ENCODE measurements around the gene NEUROD1.

NEUROD1 gene

GRCh38 chr2:181642086-181642485 lies 38.2 kb downstream of the NEUROD1 start:
- no peak for DNase-seq (ENCODE audit: low spot score)

GRCh38 chr2:181639686-181640085 lies 40.6 kb downstream of the NEUROD1 start:
- DNase-seq (ENCODE audit: low spot score) = no peak

DNA sequence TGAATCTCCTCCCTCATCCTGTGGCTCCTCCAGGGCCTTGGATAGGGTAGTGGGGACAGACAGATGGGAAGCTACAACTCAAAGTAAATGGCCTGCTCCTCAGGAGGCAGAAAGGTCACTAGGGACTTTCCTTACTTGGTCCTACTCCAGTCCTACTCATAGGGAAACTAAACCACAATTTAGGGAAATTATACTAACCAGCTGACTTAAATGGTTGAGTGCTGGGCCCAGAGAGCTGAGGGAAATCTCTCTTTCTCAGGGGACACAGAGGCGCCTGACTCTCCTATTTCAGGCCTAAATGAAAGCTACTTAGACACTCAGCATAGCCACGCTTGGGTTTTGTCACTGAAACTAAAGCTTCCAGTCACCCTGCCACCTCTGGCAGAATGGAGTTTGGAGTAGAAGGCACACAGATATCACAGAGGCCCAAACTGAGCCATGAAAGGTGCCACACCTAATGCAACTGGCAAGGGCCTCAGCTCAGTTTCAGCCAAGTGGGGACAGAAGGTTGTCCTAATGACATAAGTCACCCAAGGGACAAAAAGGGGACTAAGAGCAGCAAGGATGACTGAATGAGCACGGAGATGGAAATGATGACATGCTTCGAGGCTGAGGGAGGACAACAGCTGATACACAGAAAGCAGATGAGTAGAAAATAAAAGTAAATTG lies 47.5 kb downstream of the NEUROD1 start:
- DNase-seq (ENCODE audit: low spot score) = no peak

DNA sequence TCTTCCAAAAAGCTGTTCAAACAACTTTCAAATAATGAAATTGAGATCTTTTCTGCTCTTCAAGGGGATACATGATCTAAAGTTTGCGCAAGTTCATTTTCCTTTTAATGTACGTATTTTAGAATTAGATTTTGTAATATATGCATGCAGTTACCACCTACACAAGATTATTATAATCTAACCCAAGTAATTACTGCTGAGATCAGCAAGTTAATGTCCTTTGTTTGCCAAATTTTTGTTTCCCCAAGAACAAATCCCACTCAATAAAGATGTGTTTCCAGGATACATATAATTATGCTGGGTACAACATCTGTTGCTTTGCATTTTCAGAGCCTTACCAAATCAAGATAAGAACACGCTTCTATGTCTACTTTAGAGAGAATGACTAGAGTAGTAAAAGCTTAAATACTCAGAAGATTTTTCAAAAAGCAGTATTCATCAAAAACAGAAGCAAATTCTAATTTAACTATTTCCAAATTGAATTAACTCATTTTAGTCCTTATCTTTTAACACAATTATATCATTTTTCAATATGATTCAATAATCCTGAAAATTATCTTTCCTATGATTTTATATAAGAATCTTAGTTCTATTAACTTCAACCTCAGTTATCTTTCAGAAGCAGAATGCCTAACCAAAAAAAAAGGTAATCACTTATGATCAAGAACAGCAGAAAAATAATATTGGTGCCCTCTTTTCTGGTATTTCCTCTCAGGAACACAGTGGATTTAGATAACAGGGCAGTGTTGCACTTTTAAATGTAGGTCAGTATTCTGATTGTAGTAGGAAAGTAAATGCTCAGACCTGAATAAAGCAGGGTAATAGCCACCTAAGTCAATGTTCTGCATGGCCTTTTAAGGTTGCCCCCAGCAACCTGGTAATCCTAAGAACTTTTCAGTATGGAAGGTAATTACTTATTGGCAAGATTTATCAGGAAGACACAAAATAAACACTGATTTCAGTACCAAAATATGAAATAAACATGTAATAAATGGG lies 51.4 kb downstream of the NEUROD1 start:
- DNase-seq (ENCODE audit: low spot score) = no peak

- DNase-seq (ENCODE audit: low spot score) = no peak
Measured at GRCh38 chr2:181627545-181627944, 52.8 kb downstream of the NEUROD1 start.

GRCh38 chr2:181626671-181627070 lies 53.6 kb downstream of the NEUROD1 start:
- DNase-seq (ENCODE audit: low spot score) = no peak

Measured in HuH-7.5 (cell line).